Measurements from ENCODE around the gene TFPT.
"Not testable (repeated sequence)": the region's sequence is repeated elsewhere in the genome, so short reads cannot be mapped to it uniquely, and the experiment has no call there.

The TFPT gene

DNA sequence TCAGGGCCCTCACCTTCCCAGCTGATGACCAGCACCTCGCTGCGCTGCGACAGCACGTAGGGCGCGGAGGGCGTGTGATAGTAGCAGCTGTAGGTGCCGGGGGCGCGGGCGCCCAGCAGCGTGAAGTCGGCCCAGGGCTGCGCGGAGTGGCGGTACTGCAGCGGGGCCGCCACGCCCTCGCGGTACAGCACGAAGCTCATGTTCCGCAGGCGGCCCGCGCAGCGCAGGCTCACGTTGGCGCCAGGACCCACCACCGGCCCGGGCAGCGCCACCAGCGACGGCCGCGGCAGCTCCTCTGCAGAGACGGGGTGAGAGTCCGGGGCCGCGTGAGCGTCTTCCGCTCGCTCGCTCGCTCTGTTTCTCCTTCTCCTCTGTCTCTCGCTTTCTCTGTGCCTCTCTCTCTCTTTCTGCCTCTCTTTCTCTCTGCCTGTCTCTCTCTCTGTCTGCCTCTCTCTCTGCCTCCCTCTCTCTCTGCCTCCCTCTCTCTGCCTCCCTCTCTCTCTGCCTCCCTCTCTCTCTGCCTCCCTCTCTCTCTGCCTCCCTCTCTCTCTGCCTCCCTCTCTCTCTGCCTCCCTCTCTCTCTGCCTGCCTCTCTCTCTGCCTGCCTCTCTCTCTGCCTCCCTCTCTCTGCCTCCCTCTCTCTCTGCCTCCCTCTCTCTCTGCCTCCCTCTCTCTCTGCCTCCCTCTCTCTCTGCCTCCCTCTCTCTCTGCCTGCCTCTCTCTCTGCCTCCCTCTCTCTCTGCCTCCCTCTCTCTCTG is 19.4 kb downstream of the TFPT start:
- in situ Hi-C loops (cut with HindIII; ENCODE audit: low pct_ligation_motif_present, low pct_unique_long_range_greater_than_20kb, low sequenced_read_pairs); DNase-seq: not testable (repeated sequence)

DNA sequence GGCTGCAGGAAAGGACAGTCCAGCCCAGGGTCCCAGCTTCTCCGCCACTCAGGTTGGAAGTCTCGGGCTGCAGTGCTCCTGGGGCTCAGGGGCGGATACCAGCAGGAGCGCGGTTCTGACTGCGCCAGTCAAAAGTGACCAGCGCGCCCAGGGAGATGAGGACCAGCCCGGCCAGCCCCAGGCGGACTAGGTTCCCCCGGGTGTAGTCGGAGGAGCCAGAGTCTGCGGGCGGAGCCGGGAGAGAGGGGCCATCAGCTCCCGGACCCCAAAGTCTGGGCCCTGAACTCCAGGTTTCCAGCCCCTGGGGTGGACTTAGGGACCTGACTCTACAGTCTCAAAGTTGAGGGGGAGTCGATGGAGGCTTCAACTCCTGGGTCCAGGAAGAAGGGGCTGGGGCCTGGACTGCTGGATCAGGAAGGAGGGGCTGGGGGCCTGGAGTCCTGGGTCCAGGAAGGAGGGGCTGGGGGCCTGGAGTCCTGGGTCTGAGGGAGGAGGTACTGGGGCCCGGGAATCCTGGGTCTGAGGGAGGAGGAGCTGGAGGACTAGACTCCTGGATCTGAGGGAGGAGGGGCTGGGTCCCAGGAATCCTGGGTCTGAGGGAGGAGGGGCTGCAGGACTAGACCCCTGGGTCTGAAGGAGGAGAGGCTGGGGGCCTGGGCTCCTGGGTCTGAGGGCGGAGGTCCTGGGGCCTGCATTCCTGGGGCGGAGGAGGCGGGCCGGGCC is 20.2 kb downstream of the TFPT start:
- in situ Hi-C loops (cut with HindIII; ENCODE audit: low pct_ligation_motif_present, low pct_unique_long_range_greater_than_20kb, low sequenced_read_pairs) = no loop called here
- no peak for DNase-seq

DNA sequence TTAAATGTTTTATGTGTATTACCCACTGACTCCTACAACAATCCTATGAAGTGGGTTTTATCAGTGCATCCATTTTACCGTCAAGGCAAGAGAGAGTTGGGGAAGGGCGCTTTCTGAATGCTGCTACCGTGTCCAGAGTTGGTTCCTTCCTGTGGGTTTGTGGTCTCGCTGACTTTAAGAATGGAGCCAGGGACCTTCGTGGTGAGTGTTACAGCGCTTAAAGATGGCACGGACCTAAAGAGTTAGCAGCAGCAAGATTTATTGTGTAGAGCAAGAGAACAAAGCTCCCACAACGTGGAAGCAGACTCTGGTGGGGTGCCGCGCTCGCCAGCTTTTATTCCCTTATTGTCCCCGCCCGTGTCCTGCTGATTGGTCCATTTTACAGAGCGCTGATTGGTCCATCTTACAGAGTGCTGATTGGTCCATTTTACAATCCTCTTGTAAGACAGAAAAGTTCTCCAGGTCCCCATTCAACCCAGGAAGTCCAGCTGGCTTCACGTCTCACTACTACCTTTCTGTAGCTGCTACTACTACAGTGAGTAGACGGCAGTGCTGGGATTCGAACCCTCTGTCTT is 20.9 kb downstream of the TFPT start:
- DNase-seq = no peak
- in situ Hi-C loops (cut with HindIII; ENCODE audit: low pct_ligation_motif_present, low pct_unique_long_range_greater_than_20kb, low sequenced_read_pairs) = no loop called here

DNA sequence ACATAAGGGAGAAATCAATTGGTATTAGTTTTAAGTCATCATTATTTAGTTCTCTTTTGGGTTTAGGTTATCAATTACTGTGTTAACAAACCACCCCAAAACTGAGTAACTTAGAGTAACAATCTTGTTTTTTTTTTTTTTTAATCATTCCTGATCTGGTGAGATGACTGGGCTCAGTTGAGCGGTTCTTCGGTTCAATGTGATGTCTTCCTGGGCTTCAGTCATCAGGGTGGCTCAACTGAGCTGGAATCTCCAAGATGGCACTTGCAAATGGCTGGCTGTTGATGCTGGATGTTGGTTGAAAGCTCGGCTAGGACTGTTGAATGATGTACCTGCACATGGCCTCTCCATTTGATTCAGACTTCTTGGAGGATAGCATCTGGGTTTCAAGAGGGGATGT is 31.0 kb downstream of the TFPT start:
- no peak for DNase-seq
- in situ Hi-C loops (cut with HindIII; ENCODE audit: low pct_ligation_motif_present, low pct_unique_long_range_greater_than_20kb, low sequenced_read_pairs) = no loop called here

DNA sequence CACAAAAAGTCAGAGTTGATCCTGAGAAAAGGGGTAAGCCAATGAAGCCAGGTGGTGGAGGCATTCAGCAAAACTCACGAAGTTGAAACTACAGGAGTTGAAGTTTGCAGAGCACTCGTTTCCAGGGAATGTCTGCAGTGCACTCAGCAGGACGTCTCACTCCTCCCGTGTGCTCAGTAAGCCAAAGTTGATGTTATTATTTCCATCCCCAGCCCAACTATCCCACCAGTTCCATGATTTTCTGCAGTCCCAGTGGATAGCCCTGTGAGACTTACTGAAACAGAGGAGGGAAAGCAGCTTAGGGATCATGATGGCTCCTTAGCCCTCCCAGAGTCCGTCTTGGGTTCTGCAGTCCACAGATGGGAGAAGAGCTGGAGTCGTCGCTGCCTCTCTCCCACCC is 34.4 kb downstream of the TFPT start, which contains the start of gene TARM1:
TSS of gene TARM1 (minus strand) at position 334 of the 400 bp plus-strand sequence. CDS start at position 309, 25 bp downstream.
- DNase-seq = no peak
- in situ Hi-C loops (cut with HindIII; ENCODE audit: low pct_ligation_motif_present, low pct_unique_long_range_greater_than_20kb, low sequenced_read_pairs) = no loop called here

DNA sequence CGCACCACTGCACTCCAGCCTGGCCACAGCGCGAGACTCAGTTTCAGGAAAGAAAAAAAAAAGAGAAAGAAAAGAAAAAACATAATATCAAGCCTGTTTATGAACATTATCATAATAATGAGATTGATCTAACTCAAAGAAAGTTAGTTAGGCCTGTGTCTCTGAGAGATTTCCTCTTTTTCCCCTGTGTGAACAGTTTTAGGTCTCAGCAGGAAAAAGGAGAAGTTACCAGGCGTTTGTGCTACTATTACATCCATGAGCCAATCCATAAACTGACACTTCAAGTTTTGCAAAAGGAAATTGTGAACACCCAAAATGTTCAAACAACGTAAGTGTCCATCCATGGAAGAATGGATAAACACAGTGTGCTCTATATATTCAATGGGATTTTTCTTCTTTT is 38.1 kb downstream of the TFPT start:
- DNase-seq = no peak
- in situ Hi-C loops (cut with HindIII; ENCODE audit: low pct_ligation_motif_present, low pct_unique_long_range_greater_than_20kb, low sequenced_read_pairs) = no loop called here

DNA sequence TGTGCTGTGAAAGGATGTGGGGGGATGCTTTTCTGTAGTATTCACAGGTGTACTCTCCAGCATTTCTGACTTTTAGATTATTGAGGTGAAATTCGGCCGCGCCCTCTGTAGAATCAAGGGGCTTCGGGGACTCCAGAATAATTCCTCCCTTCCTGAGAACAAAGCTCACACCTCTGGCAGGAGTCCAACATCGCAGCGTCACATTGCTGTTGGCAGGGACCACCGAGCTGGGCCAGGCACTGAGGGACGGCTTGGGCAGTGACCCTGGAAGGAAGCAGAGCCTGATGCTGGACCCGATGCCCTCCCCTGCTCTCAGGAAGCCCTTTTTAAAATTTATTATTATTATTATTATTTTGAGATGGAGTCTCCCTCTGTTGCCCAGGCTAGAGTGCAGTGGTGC is 40.6 kb downstream of the TFPT start:
- in situ Hi-C loops (cut with HindIII; ENCODE audit: low pct_ligation_motif_present, low pct_unique_long_range_greater_than_20kb, low sequenced_read_pairs) = no loop called here
- no peak for DNase-seq

DNA sequence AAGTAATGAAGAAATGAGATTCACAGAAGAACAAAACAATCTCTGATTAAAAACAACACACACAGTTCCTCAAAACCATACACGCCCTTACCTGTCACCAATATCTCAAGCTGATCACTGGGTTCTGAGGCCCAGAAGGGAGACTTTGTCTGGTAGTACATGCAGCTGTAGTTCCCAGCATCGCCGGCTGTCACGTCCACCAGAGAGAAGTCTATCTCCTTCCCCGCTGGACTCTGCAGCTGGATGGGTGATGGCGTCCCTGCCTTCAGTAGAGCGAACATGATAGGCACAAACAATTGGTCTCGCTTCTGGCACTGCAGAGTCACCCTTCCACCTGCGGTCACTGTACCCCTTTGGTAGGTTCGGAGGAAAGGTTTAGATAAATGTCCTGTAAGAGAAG is 41.6 kb downstream of the TFPT start:
- in situ Hi-C loops (cut with HindIII; ENCODE audit: low pct_ligation_motif_present, low pct_unique_long_range_greater_than_20kb, low sequenced_read_pairs) = no loop called here
- no peak for DNase-seq

DNA sequence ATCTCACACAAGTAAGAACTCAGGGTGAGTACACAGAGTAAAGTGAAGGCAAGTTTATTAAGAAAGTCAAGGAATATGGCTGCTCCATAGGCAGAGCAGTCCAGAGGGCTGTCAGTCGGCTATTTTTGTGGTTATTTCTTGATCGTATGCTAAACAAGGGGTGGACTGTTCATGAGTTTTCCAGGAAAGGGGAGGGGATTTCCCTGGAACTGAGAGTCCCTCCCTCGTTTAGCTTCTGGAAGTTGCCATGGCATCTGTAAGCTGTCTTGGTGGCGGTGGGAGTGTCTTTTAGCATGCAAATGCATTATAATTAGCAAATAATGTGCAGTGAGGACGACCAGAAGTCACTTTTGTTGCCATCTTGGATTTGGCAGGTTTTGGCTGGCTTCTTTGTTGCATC is 46.0 kb downstream of the TFPT start:
- in situ Hi-C loops (cut with HindIII; ENCODE audit: low pct_ligation_motif_present, low pct_unique_long_range_greater_than_20kb, low sequenced_read_pairs) = no loop called here
- no peak for DNase-seq

DNA sequence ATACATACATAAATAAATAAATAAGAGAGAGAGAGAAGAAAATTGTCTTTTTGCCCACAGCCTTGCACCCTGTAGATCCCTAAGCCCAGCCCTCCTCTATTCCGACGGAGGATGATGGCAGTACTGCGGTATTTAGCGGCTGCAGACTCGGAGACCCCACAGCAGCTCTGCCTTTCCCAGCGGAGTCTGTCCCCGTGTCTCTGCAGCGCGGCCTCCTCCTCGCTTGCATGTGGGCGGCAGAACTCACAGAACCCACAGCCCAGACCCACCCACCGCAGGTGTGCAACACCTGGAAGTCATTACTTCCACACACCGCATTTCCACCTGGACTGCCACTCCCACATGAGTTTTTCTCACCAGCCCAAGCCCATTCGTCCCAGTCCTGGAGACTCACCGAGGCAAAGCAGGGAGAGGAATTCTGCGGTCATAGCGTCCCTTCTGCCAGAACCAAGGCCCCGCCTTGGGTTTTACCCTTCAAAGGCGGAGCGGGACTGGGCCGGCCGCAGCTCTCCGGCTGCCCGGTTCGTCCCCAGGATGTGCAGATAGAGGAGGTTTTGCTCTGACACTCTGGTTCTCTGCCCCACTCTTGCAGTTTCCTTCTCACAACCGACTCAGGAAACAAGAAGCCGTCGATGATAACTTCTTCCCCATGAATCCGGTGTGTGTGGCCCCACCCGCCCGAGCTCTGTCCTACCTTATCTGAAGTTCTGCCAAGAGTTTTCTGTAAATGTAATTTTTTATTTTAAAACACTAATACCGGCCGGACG is 51.9 kb downstream of the TFPT start, which contains the start of gene VSTM1:
TSS of gene VSTM1 (minus strand) at position 548 of the 767 bp plus-strand sequence. CDS start at position 428, 120 bp downstream.
- DNase-seq = no peak
- in situ Hi-C loops (cut with HindIII; ENCODE audit: low pct_ligation_motif_present, low pct_unique_long_range_greater_than_20kb, low sequenced_read_pairs) = no loop called here

DNA sequence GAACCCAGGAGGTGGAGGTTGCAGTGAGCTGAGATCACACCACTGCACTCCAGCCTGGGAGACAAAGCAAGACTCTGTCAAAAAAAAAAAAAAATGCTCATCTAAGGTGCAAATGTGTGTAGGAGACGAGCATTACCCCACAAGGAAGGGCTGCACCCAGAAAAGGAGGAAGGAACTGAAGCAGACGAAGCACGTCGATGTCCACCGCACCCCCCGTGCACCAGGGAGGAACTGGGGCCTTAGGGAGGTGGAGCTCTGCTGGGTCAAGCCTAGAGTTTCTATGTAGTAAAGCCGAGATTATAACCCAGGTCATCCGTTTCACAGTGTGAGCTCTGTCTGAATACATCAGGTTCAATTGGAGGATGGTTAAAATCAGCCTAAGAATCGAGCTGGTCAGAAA is 52.8 kb downstream of the TFPT start:
- DNase-seq = no peak
- in situ Hi-C loops (cut with HindIII; ENCODE audit: low pct_ligation_motif_present, low pct_unique_long_range_greater_than_20kb, low sequenced_read_pairs) = no loop called here

Measured in ACHN (cell line).